NCI-H446 treated with DMSO at 0.1 percent for 48 hours (cell line): Measurements from ENCODE around the gene NAA35.
"Not testable (repeated sequence)": the region's sequence is repeated elsewhere in the genome, so short reads cannot be mapped to it uniquely, and the experiment has no call there.

Source experiments
- DNase-seq: peaks from one replicate; lab custom pipeline; 2025; lab: John Stamatoyannopoulos, UW

Gene NAA35

DNA sequence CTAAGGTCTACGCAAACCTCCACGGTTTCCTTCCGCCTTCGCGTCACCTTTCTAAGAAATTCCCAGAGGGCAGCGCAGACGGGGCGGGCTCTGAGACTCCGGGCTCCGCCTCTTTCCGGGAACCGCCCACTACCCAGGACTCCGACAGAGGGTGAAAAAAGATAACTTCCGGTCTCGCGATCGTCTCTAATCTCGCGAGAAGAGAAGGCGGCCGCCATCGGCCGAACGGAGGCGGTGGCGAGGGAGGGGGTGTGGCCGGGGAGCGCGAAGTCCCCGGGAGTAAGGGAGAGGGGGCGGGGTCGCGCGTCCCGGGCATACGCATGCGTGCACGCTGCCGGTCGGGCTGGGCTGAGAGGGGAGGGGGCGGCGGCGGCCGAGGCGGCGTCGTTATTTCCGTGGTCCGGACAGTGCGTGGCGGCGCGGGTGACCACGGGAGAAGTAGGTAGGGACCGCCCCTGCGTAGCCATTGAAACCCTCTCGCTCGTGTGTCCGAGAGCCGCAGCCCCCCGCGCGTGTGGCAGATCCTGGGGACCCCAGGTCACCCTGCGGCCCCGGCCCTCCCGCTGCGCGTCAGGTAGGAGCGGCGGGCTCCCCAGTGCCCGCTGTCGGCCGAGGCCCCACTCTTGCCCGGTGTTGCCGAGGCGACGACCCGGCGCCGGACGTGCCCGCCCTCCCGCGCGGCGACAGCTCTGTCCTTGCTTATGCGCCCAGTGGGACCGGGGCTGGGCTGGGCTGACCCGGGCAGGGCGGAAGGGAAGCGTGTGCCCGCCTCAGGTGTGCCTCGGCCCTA, at the start of gene NAA35:
TSS of gene NAA35 (plus strand) at position 315 of the 790 bp plus-strand sequence. CDS start 1,014 bp downstream, outside the sequence.
- peak; percentile 87 for DNase-seq

DNA sequence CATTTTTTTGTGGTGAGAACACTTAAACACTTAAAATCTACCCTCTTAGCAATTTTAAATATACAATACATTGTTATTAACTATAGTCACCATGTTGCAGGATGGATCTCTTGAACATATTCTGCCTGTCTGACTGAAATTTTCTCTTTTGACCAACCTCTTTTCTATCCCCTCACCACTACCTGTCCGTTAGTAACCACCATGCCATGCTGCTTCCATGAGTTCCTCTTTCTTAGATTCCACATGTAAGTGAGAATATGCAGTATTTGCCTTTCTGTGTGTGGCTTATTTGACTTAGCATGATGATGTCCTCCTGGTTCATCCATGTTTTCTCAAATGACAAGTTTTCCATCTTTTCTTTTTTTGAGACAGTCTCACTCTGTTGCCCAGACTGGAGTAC, 48.5 kb upstream of the NAA35 start:
- DNase-seq = no peak

DNA sequence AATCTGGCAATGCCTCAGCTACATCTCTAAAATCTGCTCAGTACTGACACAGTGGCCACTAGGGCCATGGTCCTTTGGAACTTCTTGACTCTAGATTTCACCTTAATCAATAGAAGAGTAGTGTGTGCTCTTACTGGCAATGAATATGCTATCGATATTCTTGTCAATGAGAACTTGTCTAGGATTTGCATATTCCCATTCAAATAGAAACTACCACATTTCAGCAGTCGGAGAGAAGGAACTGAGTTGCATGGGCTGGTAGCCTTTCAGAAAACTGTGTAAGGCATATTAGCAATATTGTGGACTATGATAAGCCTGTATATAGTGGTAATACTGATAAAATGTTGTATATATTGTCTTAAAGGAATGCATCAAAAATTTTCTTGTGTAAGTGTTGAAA, 45.3 kb upstream of the NAA35 start:
- no peak for DNase-seq

DNA sequence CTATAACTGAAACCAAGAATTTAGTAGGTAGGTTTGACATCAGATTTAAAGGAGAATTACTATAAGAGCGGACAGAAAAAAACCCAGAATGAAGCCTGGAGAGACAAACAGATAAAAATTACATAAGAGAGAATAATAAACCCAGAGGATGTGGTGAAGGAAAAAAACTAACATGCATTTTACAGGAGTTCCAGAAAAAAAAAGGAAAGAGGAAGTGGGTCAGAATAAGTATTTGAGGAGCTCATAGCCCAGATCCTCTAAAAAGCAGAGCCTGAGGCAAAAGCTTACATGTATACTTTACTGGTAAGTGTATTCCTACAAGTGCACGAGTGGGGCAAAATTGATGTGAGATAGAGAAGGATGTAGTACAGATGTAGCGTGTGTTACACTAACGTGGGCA, 43.1 kb upstream of the NAA35 start:
- DNase-seq = no peak

DNA sequence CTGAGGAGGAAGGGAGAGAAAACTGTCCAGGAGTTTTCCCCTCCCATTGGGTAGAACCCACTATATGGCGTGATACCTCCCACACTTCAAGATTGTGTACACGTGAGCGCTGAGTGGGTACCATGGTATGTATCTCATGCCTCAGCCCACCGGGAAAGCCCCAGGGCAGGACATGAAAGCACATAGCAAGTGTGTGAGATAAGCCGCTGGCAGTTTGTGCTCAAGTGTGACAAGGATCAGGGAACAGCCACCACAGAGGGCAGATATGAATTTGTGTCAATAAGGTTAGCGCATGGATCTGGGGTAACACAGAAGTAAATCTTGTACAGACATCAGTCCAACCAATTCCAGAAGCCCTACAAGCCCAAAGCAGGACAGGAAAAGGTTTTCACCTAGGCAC, 42.6 kb upstream of the NAA35 start:
- no peak for DNase-seq

- no peak for DNase-seq
Measured at GRCh38 chr9:85899388-85899787, 41.6 kb upstream of the NAA35 start.

GRCh38 chr9:85900504-85901201, 40.3 kb upstream of the NAA35 start:
- DNase-seq = no peak

GRCh38 chr9:85904975-85905374, 36.0 kb upstream of the NAA35 start:
- DNase-seq = no peak

- DNase-seq = no peak
Measured at GRCh38 chr9:85905957-85906356, 35.0 kb upstream of the NAA35 start.

DNA sequence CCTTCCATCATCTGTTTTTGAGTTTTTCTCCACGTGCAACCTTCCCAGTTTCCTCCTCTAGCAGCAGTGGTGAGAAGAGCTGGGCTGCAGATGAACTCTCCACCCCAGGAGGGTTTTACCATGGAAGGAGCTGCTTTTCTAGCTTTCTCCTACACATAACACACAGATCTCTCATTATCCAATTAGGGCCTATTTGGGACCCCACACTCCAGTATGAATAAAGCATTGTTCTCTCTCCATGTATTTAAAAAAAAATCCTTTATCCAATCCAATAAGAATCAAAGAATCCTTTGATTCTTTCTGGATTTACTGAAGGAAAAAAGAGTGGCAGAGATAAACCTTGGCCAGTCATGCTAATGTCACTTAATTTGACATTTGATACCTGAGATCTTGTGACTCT, 31.6 kb upstream of the NAA35 start:
- DNase-seq = no peak

DNA sequence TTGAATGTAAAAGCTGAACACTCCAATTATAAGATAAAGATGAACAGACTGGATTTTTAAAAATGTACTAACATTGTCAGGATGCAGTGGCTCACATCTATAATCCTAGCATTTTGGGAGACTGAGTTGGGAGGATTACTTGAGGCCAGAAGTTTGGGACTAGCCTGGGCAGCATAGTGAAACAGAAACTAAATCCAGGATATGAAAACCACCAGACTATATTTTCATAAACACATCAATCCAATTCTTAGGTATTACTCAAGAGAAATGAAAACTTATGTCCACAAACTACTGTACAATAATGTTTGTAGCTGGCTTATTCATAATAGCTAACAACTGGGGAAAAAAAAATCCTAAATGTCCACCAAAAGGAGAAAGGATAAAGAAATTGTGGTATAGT, 26.8 kb upstream of the NAA35 start:
- DNase-seq = no peak

- DNase-seq = no peak
Measured at GRCh38 chr9:85917756-85918155, 23.2 kb upstream of the NAA35 start.

GRCh38 chr9:85925493-85925892, 15.5 kb upstream of the NAA35 start:
- no peak for DNase-seq

- no peak for DNase-seq
Measured at GRCh38 chr9:85927076-85927475, 13.9 kb upstream of the NAA35 start.

GRCh38 chr9:85931495-85931894, 9.5 kb upstream of the NAA35 start:
- no peak for DNase-seq

- DNase-seq = not testable (repeated sequence)
Measured at GRCh38 chr9:85935950-85936349, 5.0 kb upstream of the NAA35 start.

- DNase-seq = no peak
Measured at GRCh38 chr9:85940275-85940831, 593 bp upstream of the NAA35 start.

DNA sequence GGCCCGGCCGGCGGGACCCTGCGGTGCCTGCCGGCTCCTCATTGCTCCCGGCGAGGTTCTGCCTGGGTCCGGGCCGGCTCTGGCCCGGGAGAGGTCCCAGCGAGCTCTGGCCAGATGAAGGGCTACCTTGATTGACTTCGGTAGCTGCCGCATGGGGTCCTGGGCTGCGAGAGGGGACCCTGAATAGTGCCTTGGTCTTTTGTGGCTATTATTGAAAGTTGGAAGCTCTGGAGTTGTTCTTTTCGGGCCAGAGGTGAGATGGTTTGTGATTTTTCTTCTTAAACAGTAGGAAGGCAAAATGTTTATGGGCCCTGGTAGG, 635 bp downstream of the NAA35 start:
- DNase-seq = no peak

GRCh38 chr9:85941966-85942912, 1.3 kb downstream of the NAA35 start:
- DNase-seq = no peak

- no peak for DNase-seq
Measured at GRCh38 chr9:85942913-85943709, 2.2 kb downstream of the NAA35 start.

DNA sequence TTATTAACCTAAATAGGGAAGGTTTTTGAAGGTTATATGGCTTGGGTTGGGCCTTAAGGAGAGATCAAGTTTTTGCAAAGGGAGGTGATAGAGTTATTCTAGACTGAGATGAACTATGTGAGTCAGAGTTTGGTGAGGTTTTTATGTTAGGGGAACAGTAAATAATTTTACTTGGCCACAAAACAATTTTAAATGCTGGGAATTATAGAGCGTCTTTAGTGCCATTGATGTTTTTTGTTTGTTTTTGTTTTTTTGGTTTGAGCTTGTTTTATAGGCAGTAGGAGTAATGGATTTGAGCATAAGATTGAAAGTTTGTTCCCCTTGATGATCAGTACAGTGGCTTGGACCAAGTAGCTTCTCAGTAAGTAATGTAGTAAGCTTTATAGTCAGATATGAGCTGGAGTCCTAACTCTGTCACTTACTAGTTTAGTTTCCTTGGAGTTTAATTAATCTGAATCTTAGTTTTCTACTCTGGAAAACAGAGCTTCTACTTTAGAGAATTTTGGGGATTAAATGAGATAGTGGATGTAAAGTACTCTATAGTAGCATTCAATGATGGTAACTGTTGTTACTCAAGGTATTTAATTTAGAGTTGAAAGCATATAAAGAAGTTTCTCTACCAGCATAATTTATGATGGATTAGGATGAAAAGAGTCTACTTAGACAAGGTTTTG, 2.9 kb downstream of the NAA35 start:
- no peak for DNase-seq
